Measurements from ENCODE around the gene PTTG1.
"Not testable (repeated sequence)": the region's sequence is repeated elsewhere in the genome, so short reads cannot be mapped to it uniquely, and the experiment has no call there.

The PTTG1 gene

GRCh38 chr5:160436017-160436416, 14.4 kb downstream of the PTTG1 start:
- FAIRE-seq (no peak), DNase-seq (ENCODE audit: insufficient read length, low spot score) (no peak)
- no peak for TF ChIP-seq CTCF (IDR thresholded peaks at IDR 0.05; ENCODE audit: insufficient read depth, missing control alignments)

GRCh38 chr5:160436661-160437060, 15.0 kb downstream of the PTTG1 start:
- FAIRE-seq, result not testable (repeated sequence)

GRCh38 chr5:160437271-160437670, 15.6 kb downstream of the PTTG1 start:
- DNase-seq (ENCODE audit: insufficient read length, low spot score) (no peak), FAIRE-seq (no peak)
- no peak for TF ChIP-seq CTCF (IDR thresholded peaks at IDR 0.05; ENCODE audit: insufficient read depth, missing control alignments)

More at GRCh38 chr5:160436661-160437060, 15.0 kb downstream of the PTTG1 start:
- DNase-seq (ENCODE audit: insufficient read length, low spot score), result not testable (repeated sequence)

- peak; percentile 95 for TF ChIP-seq CTCF (IDR thresholded peaks at IDR 0.05; ENCODE audit: insufficient read depth, missing control alignments)
- FAIRE-seq (peak; percentile 95), DNase-seq (ENCODE audit: insufficient read length, low spot score) (peak; percentile 30)
These were observed 16.9 kb downstream of the PTTG1 start for GRCh38 chr5:160438316-160439204.

- DNase-seq (ENCODE audit: insufficient read length, low spot score) (peak; percentile 44), FAIRE-seq (no peak)
- peak; percentile 87 for TF ChIP-seq CTCF (IDR thresholded peaks at IDR 0.05; ENCODE audit: insufficient read depth, missing control alignments)
These were observed 17.5 kb downstream of the PTTG1 start for GRCh38 chr5:160439205-160439600.

- FAIRE-seq, result no peak
- no peak for DNase-seq (ENCODE audit: insufficient read length, low spot score)
- no peak for TF ChIP-seq CTCF (IDR thresholded peaks at IDR 0.05; ENCODE audit: insufficient read depth, missing control alignments)
These were observed 19.7 kb downstream of the PTTG1 start for GRCh38 chr5:160441311-160441781.

- DNase-seq (ENCODE audit: insufficient read length, low spot score) (no peak), FAIRE-seq (no peak)
- TF ChIP-seq CTCF (IDR thresholded peaks at IDR 0.05; ENCODE audit: insufficient read depth, missing control alignments), result no peak
These were observed 21.3 kb downstream of the PTTG1 start for GRCh38 chr5:160442824-160443431.
